ENCODE measurements around the gene GIGYF2. TPM values are rescaled to one million over a fixed set of nuclear protein-coding genes. Genes with fewer than 3 reads are reported as not detected.
A peak's percentile ranks its signal among the peaks of the same experiment; 100 is the strongest.

The GIGYF2 gene
- total and polyA plus RNA-seq, 4 donors = 10.6 to 50.5 (median 26.7) TPM

GRCh38 chr2:232781765-232782164, 84.6 kb downstream of the GIGYF2 start:
- H3K27ac ChIP-seq (ENCODE audit: low read depth in 1 of 2, low read length in 2 of 2) = no peak overlapping the region
- TF ChIP-seq JUND (IDR thresholded peaks at IDR 0.05) (peak in 1 of 2 donors; percentile 49), RAD21 (IDR thresholded peaks at IDR 0.05) (no peak)
- no peaks in the 10 kb centered on the region for H3K27me3 ChIP-seq (ENCODE audit: control insufficient read depth in 4 of 4, insufficient read depth in 4 of 4, low read length in 3 of 4)
- H3K4me1 ChIP-seq (ENCODE audit: control insufficient read depth in 4 of 4, insufficient read depth in 4 of 4, low read length in 3 of 4) = no peaks in the 10 kb centered on the region
- no peak for DNase-seq (ENCODE audit: low spot score)
- H3K36me3 ChIP-seq (ENCODE audit: control insufficient read depth in 4 of 4, insufficient read depth in 3 of 4, low read depth in 1 of 4, low read length in 3 of 4) = peaks cover 0 to 18% (median 5%) of the 10 kb centered on the region in 4 donors
- H3K4me3 ChIP-seq (ENCODE audit: low read depth in 1 of 3, low read length in 3 of 3) = no peak overlapping the region
- no peaks in the 10 kb centered on the region for H3K9me3 ChIP-seq (ENCODE audit: control insufficient read depth in 4 of 4, low read length in 3 of 4)
- no peak overlapping the region for H3K9ac ChIP-seq (ENCODE audit: low read depth in 1 of 2, low read length in 2 of 2)

- Histone ChIP-seq H3K4me3 (ENCODE audit: low read depth in 1 of 3, low read length in 3 of 3) (no peak overlapping the region), H3K36me3 (ENCODE audit: control insufficient read depth in 4 of 4, insufficient read depth in 3 of 4, low read depth in 1 of 4, low read length in 3 of 4) (peaks cover 2 to 25% (median 13%) of the 10 kb centered on the region in 4 donors), H3K9me3 (ENCODE audit: control insufficient read depth in 4 of 4, low read length in 3 of 4) (no peaks in the 10 kb centered on the region), H3K27me3 (ENCODE audit: control insufficient read depth in 4 of 4, insufficient read depth in 4 of 4, low read length in 3 of 4) (no peaks in the 10 kb centered on the region), H3K9ac (ENCODE audit: low read depth in 1 of 2, low read length in 2 of 2) (no peak overlapping the region), H3K4me1 (ENCODE audit: control insufficient read depth in 4 of 4, insufficient read depth in 4 of 4, low read length in 3 of 4) (no peaks in the 10 kb centered on the region), H3K27ac (ENCODE audit: low read depth in 1 of 2, low read length in 2 of 2) (no peak overlapping the region)
- TF ChIP-seq MAX (IDR thresholded peaks at IDR 0.05) (no peak), GABPA (IDR thresholded peaks at IDR 0.05 in 1 of 2, conservative IDR thresholded peaks at IDR 0.05 in 1 of 2) (no peak), NR2F2 (IDR thresholded peaks at IDR 0.05) (no peak), YY1 (IDR thresholded peaks at IDR 0.05) (no peak), EGR1 (IDR thresholded peaks at IDR 0.05; ENCODE audit: low read depth in 2 of 2) (no peak), CTCF (IDR thresholded peaks at IDR 0.05; ENCODE audit: low read depth, low read length, missing input control) (no peak), SP1 (IDR thresholded peaks at IDR 0.05) (no peak)
- no peak for DNase-seq (ENCODE audit: low spot score)
Observed at GRCh38 chr2:232783278-232783677, 86.1 kb downstream of the GIGYF2 start.

GRCh38 chr2:232787806-232788205, 90.7 kb downstream of the GIGYF2 start:
- no peak for DNase-seq (ENCODE audit: low spot score)
- H3K27me3 ChIP-seq (ENCODE audit: control insufficient read depth in 4 of 4, insufficient read depth in 4 of 4, low read length in 3 of 4) = no peaks in the 10 kb centered on the region
- H3K27ac ChIP-seq (ENCODE audit: low read depth in 1 of 2, low read length in 2 of 2) = no peak overlapping the region
- no peaks in the 10 kb centered on the region for H3K4me1 ChIP-seq (ENCODE audit: control insufficient read depth in 4 of 4, insufficient read depth in 4 of 4, low read length in 3 of 4)
- H3K9ac ChIP-seq (ENCODE audit: low read depth in 1 of 2, low read length in 2 of 2) = no peak overlapping the region
- TF ChIP-seq HNF4A (conservative IDR thresholded peaks at IDR 0.05) (no peak), CTCF (IDR thresholded peaks at IDR 0.05; ENCODE audit: low read depth, low read length, missing input control) (no peak), FOXA1 (IDR thresholded peaks at IDR 0.05) (no peak), FOXA2 (IDR thresholded peaks at IDR 0.05) (no peak), REST (IDR thresholded peaks at IDR 0.05) (no peak), TAF1 (conservative IDR thresholded peaks at IDR 0.05) (no peak), GABPA (IDR thresholded peaks at IDR 0.05 in 1 of 2, conservative IDR thresholded peaks at IDR 0.05 in 1 of 2) (no peak), RXRA (IDR thresholded peaks at IDR 0.05) (no peak), RAD21 (IDR thresholded peaks at IDR 0.05) (no peak), NR2F2 (IDR thresholded peaks at IDR 0.05) (no peak), SP1 (IDR thresholded peaks at IDR 0.05) (no peak), HNF4G (IDR thresholded peaks at IDR 0.05) (no peak), MAX (IDR thresholded peaks at IDR 0.05) (no peak)
- no peak overlapping the region for H3K4me3 ChIP-seq (ENCODE audit: low read depth in 1 of 3, low read length in 3 of 3)
- no peaks in the 10 kb centered on the region for H3K9me3 ChIP-seq (ENCODE audit: control insufficient read depth in 4 of 4, low read length in 3 of 4)
- peaks cover 2 to 46% (median 36%) of the 10 kb centered on the region in 4 donors for H3K36me3 ChIP-seq (ENCODE audit: control insufficient read depth in 4 of 4, insufficient read depth in 3 of 4, low read depth in 1 of 4, low read length in 3 of 4)
